HG02981 (cell line): ENCODE results near the gene NECAP2.
"Not testable (repeated sequence)": the region's sequence is repeated elsewhere in the genome, so short reads cannot be mapped to it uniquely, and the experiment has no call there.

Experiments
- ATAC-seq: cut with Tn5 transposase; IDR thresholded peaks from one replicate; pipeline ENCODE4 v1.9.1; 2021; ENCODE audit warnings: mild to moderate bottlenecking, moderate library complexity; ENCODE audit not compliant: unreplicated experiment

The NECAP2 gene

GRCh38 chr1:16492937-16493336, 52.4 kb downstream of the NECAP2 start:
- not testable (repeated sequence) for ATAC-seq

GRCh38 chr1:16493731-16494130, 53.2 kb downstream of the NECAP2 start:
- ATAC-seq: not testable (repeated sequence)

GRCh38 chr1:16497474-16497904, 57.0 kb downstream of the NECAP2 start:
- not testable (repeated sequence) for ATAC-seq

- not testable (repeated sequence) for ATAC-seq
Measured at GRCh38 chr1:16498047-16498446, 57.5 kb downstream of the NECAP2 start.

GRCh38 chr1:16498573-16499413, 58.3 kb downstream of the NECAP2 start:
- peak; percentile 80 for ATAC-seq

GRCh38 chr1:16500466-16500865, 59.9 kb downstream of the NECAP2 start:
- not testable (repeated sequence) for ATAC-seq

- ATAC-seq: not testable (repeated sequence)
Measured at GRCh38 chr1:16500975-16501374, 60.5 kb downstream of the NECAP2 start.

GRCh38 chr1:16501446-16501845, 60.9 kb downstream of the NECAP2 start:
- not testable (repeated sequence) for ATAC-seq

- no peak for ATAC-seq
Measured at GRCh38 chr1:16503494-16503893, 63.0 kb downstream of the NECAP2 start.

GRCh38 chr1:16505870-16506269, 65.3 kb downstream of the NECAP2 start:
- not testable (repeated sequence) for ATAC-seq

GRCh38 chr1:16506364-16507136, 66.0 kb downstream of the NECAP2 start:
- ATAC-seq: not testable (repeated sequence)

GRCh38 chr1:16508861-16509445, 68.4 kb downstream of the NECAP2 start:
- ATAC-seq: not testable (repeated sequence)
